ENCODE data around the gene ROM1.

- TF ChIP-seq POLR2A (IDR thresholded peaks at IDR 0.05; ENCODE audit: low read depth, low read length) = no peak
- TF ChIP-seq TAF1 (IDR thresholded peaks at IDR 0.05; ENCODE audit: low read depth, low read length) = no peak
- no peak for TF ChIP-seq POLR2AphosphoS5 (IDR thresholded peaks at IDR 0.05; ENCODE audit: low read depth, low read length)
- TF ChIP-seq SPI1 (IDR thresholded peaks at IDR 0.05; ENCODE audit: low read depth, low read length) = no peak
- no peak for TF ChIP-seq POU2F2 (IDR thresholded peaks at IDR 0.05; ENCODE audit: low read depth, low read length)
Observed at GRCh38 chr11:62565100-62565802, 47.8 kb upstream of the ROM1 start.
